Neuronal stem cell (in vitro differentiated cells): ENCODE measurements around the gene ZNF792.
A peak's percentile ranks its signal among the peaks of the same experiment; 100 is the strongest.

Source experiments
- DNase-seq: peaks from one replicate; pipeline ENCODE4 v3.0.0-alpha.2; 2013; ENCODE audit warnings: low spot score
- H2AFZ ChIP-seq: one replicate; pipeline ENCODE4 v1.6.1; 2013; ENCODE audit warnings: mild to moderate bottlenecking, low read length, inconsistent platforms
- H2AK5ac ChIP-seq: 2 replicates; pipeline ENCODE4 v1.6.1; 2013; ENCODE audit warnings: low read depth, mild to moderate bottlenecking, inconsistent platforms, low read length, moderate library complexity, mixed read lengths
- H2BK120ac ChIP-seq: 2 replicates; pipeline ENCODE4 v1.6.1; 2013; ENCODE audit warnings: low read depth, mild to moderate bottlenecking, inconsistent platforms, low read length, moderate library complexity, mixed read lengths
- H2BK12ac ChIP-seq: one replicate; pipeline ENCODE4 v1.6.1; 2013; ENCODE audit warnings: low read length, inconsistent platforms
- H2BK15ac ChIP-seq: 2 replicates; pipeline ENCODE4 v1.6.1; 2013; ENCODE audit warnings: mild to moderate bottlenecking, low read length, inconsistent platforms, mixed read lengths
- H2BK5ac ChIP-seq: one replicate; pipeline ENCODE4 v1.6.1; 2013; ENCODE audit warnings: inconsistent platforms, mild to moderate bottlenecking, low read length, moderate library complexity
- H3K14ac ChIP-seq: one replicate; pipeline ENCODE4 v1.6.1; 2013; ENCODE audit warnings: low read length, inconsistent platforms
- H3K18ac ChIP-seq: 2 replicates; pipeline ENCODE4 v1.6.1; 2013; ENCODE audit warnings: low read length, inconsistent platforms
- H3K23ac ChIP-seq: 2 replicates; pipeline ENCODE4 v1.6.1; 2013; ENCODE audit warnings: low read depth, mild to moderate bottlenecking, mixed read lengths, low read length, inconsistent platforms; ENCODE audit not compliant: poor library complexity
- H3K27ac ChIP-seq: replicated peaks from 3 replicates; pipeline ENCODE4 v1.5.1; 2013; ENCODE audit warnings: low read length, inconsistent platforms
- H3K27me3 ChIP-seq, 3 experiments: 2 replicates each; pipeline ENCODE4 v1.6.1; 2013; ENCODE audit warnings: low read length in 3 of 3, mild to moderate bottlenecking in 2 of 3, inconsistent platforms in 1 of 3, low read depth in 1 of 3, mixed read lengths in 1 of 3, moderate library complexity in 1 of 3; ENCODE audit not compliant: control insufficient read depth in 3 of 3, insufficient read depth in 3 of 3
- H3K36me3 ChIP-seq, 2 donors: replicated peaks in 1 of 2; 2 replicates each; pipeline ENCODE4 v1.6.1; 2013; ENCODE audit warnings: low read length in 2 of 2; ENCODE audit not compliant: control insufficient read depth in 2 of 2, insufficient read depth in 2 of 2
- H3K4ac ChIP-seq: 2 replicates; pipeline ENCODE4 v1.6.1; 2013; ENCODE audit warnings: inconsistent platforms, mild to moderate bottlenecking, low read length, moderate library complexity
- H3K4me1 ChIP-seq, 2 donors: 1 replicate in 1 of 2; 2 replicates in 1 of 2; pipeline ENCODE4 v1.6.1; 2013; ENCODE audit warnings: low read length in 2 of 2, low read depth in 1 of 2; ENCODE audit not compliant: control insufficient read depth in 2 of 2, insufficient read depth in 1 of 2
- H3K4me2 ChIP-seq: one replicate; pipeline ENCODE4 v1.6.1; 2013; ENCODE audit warnings: mild to moderate bottlenecking, low read length, inconsistent platforms; ENCODE audit not compliant: insufficient read depth, poor library complexity, severe bottlenecking
- H3K4me3 ChIP-seq, 2 donors: 2 replicates each; pipeline ENCODE4 v1.5.1; 2013; ENCODE audit warnings: low read length in 2 of 2, mild to moderate bottlenecking in 2 of 2, inconsistent platforms in 1 of 2, moderate library complexity in 1 of 2
- H3K79me1 ChIP-seq: one replicate; pipeline ENCODE4 v1.6.1; 2013; ENCODE audit warnings: low read depth, mild to moderate bottlenecking, inconsistent platforms, low read length, moderate library complexity
- H3K9ac ChIP-seq: one replicate; pipeline ENCODE4 v1.6.1; 2013; ENCODE audit warnings: mild to moderate bottlenecking, low read depth, low read length, inconsistent platforms; ENCODE audit not compliant: poor library complexity
- H3K9me3 ChIP-seq, 2 donors: replicated peaks in 1 of 2; 2 replicates each; pipeline versions ENCODE3 to v1.6.1; 2013; ENCODE audit warnings: low read length in 2 of 2, mild to moderate bottlenecking in 2 of 2, inconsistent platforms in 1 of 2, low read depth in 1 of 2, mixed read lengths in 1 of 2, moderate library complexity in 1 of 2; ENCODE audit not compliant: control insufficient read depth in 2 of 2, insufficient read depth in 1 of 2
- H4K8ac ChIP-seq: one replicate; pipeline ENCODE4 v1.6.1; 2013; ENCODE audit warnings: low read depth, mild to moderate bottlenecking, inconsistent platforms, low read length, moderate library complexity
- H4K91ac ChIP-seq: one replicate; pipeline ENCODE4 v1.6.1; 2013; ENCODE audit warnings: low read length, low read depth, mild to moderate bottlenecking, inconsistent platforms; ENCODE audit not compliant: poor library complexity
- WGBS, 2 donors: extraction: QIAGEN DNeasy Blood & Tissue Kit; methylation state at CpG; one replicate each; pipeline ENCODE4 v1.1.7; 2013; ENCODE audit warnings: missing lambda C conversion rate in 2 of 2, mixed read lengths in 1 of 2; ENCODE audit not compliant: insufficient read length in 2 of 2, insufficient replicate concordance in 1 of 2; ENCODE audit errors: extremely low coverage in 2 of 2; 5-methylcytosine and 5-hydroxymethylcytosine counted together

ZNF792 gene

DNA sequence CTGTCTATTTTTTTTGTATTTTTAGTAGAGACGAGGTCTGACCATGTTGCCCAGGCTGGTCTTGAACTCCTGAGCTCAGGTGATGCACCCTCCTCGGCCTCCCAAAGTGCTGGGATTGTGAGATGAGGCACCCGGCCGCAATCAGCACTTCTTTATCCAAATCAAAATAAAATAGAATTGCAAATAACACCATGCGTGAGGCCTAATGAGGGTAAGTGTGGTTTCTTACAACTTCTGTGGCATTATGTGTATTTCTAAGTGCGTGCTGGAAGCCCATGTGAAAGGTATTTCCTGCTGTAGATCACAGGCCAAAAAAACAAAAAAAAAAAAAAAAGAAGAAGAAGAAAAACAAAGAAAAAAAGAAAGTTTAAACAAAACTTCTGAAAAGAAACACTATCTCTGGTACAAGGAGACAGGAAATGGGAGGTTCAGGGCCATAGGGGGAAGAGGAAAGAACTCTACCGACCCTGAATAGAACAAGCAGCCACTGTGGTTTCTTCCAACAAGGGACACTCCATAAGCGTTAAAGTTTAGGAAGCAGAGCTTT, 33.1 kb upstream of the ZNF792 start:
- Histone ChIP-seq H2AFZ (peak overlapping the region; percentile 54), H3K4me1 (peaks cover 9 to 10% of the 10 kb centered on the region in 2 donors), H2BK5ac (no peak overlapping the region), H4K8ac (no peak overlapping the region), H3K4me3 (no peak overlapping the region), H3K4ac (no peak overlapping the region), H3K27ac (no peak overlapping the region), H2AK5ac (no peak overlapping the region), H3K9ac (no peak overlapping the region), H2BK12ac (no peak overlapping the region), H3K18ac (no peak overlapping the region), H2BK15ac (no peak overlapping the region), H4K91ac (no peak overlapping the region), H2BK120ac (no peak overlapping the region), H3K4me2 (no peak overlapping the region), H3K79me1 (peaks cover 1% of the 10 kb centered on the region), H3K27me3 (no peaks in the 10 kb centered on the region), H3K23ac (no peak overlapping the region), H3K14ac (no peak overlapping the region), H3K9me3 (peaks cover 0 to 4% of the 10 kb centered on the region in 2 donors), H3K36me3 (peaks cover 4 to 5% of the 10 kb centered on the region in 2 donors)
- WGBS, 2 donors: no CpG with 5 or more reads among the region's 8 CpGs
- no peak for DNase-seq

GRCh38 chr19:34995551-34995950, 31.5 kb upstream of the ZNF792 start:
- no CpG with 5 or more reads among the region's 8 CpGs for WGBS, 2 donors
- Histone ChIP-seq H3K4ac (no peak overlapping the region), H3K27ac (no peak overlapping the region), H3K14ac (no peak overlapping the region), H3K9ac (no peak overlapping the region), H3K23ac (no peak overlapping the region), H4K91ac (no peak overlapping the region), H2BK120ac (no peak overlapping the region), H2AK5ac (no peak overlapping the region), H2AFZ (no peak overlapping the region), H3K4me1 (peaks cover 6 to 9% of the 10 kb centered on the region in 2 donors), H3K79me1 (no peaks in the 10 kb centered on the region), H2BK5ac (peak overlapping the region; percentile 61), H3K36me3 (no peaks in the 10 kb centered on the region), H4K8ac (no peak overlapping the region), H3K4me3 (no peak overlapping the region), H2BK12ac (no peak overlapping the region), H2BK15ac (no peak overlapping the region), H3K4me2 (no peak overlapping the region), H3K27me3 (no peaks in the 10 kb centered on the region), H3K9me3 (peaks cover 0 to 4% of the 10 kb centered on the region in 2 donors), H3K18ac (no peak overlapping the region)
- no peak for DNase-seq

DNA sequence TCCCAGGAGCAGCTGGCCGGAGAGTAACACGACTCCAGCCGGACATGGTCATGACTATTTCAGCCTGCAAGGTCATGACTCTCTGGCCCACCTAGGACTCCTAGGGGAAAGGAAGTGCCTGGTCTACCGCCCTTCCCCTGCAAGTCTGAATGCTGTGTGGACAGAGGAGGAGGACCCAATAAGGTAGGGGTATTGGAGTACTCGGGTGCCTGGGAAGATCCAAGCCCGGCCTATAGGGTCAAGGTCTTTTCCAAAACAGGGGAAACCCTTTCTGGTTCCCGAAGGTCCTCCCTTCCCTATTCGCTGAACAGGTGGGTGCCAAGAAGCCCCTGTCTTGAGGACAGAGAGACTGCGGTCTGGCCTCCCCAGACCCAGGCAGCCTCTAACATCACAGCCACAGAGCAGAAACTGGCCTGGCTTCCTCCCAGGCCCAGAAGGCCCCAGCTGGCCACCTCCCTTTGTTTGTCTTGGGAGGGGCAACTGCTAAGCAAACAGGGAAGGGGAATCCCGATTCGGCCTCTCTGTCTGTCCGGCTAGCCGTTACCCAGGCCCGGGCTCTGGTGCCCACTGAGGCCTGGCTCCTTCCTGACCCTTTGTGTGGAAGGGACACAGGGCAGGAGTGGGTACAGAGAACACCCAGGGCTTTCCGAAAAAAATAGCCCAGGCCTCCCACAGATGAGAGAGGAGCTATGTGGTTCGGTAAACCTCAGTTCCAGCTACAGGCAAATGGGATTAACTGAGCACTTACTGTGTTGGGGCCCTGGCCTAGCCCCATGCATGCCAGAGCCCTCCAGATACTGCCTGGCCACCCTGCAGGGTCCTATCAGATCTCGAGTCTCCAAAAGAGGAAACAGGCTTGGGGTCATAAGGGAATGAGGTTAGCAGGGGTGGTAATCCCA, 30.9 kb upstream of the ZNF792 start:
- no peak overlapping the region for H2BK15ac ChIP-seq
- H3K36me3 ChIP-seq: no peaks in the 10 kb centered on the region

DNA sequence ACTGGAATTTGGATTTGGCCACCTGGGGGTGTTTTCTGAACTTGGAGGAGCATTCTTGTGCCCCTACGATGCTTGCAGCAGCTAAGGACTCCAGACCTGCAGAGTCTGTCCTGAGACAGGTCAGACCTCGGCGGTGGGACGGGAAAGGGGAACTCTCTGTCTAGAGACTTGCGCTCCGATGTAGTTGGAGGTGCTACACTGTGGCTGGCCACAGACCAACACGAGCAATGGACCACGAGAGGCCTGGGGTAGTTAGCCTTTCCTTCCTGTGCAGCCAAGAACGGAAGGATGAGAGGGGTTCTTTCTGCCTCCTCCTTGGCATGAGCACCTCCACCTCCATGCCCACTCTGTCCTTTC, 30.2 kb upstream of the ZNF792 start:
- Histone ChIP-seq H3K4ac (no peak overlapping the region), H3K4me1 (peaks cover 6 to 7% of the 10 kb centered on the region in 2 donors), H2BK120ac (no peak overlapping the region), H3K9me3 (peaks cover 0 to 4% of the 10 kb centered on the region in 2 donors), H3K27me3 (no peaks in the 10 kb centered on the region), H3K79me1 (no peaks in the 10 kb centered on the region), H3K4me3 (no peak overlapping the region), H2BK5ac (no peak overlapping the region), H4K8ac (no peak overlapping the region), H2AK5ac (no peak overlapping the region), H3K9ac (no peak overlapping the region), H2BK12ac (no peak overlapping the region), H2BK15ac (no peak overlapping the region), H4K91ac (no peak overlapping the region), H3K36me3 (no peaks in the 10 kb centered on the region), H3K23ac (peak overlapping the region; percentile 10), H3K18ac (no peak overlapping the region), H3K27ac (no peak overlapping the region), H3K14ac (no peak overlapping the region), H3K4me2 (no peak overlapping the region), H2AFZ (no peak overlapping the region)
- DNase-seq: no peak
- WGBS, 2 donors: no CpG with 5 or more reads among the region's 9 CpGs

More for the DNA sequence above, 30.9 kb upstream of the ZNF792 start:
- Histone ChIP-seq H2AFZ (no peak overlapping the region), H3K4ac (no peak overlapping the region), H3K4me1 (peaks cover 6 to 9% of the 10 kb centered on the region in 2 donors), H2BK12ac (no peak overlapping the region), H3K9ac (no peak overlapping the region), H3K4me3 (no peak overlapping the region), H3K27me3 (no peaks in the 10 kb centered on the region), H3K9me3 (peaks cover 0 to 4% of the 10 kb centered on the region in 2 donors), H3K23ac (peak overlapping the region; percentile 10), H2AK5ac (peak overlapping the region; percentile 19), H3K79me1 (no peaks in the 10 kb centered on the region), H3K27ac (no peak overlapping the region), H2BK120ac (no peak overlapping the region), H3K4me2 (no peak overlapping the region), H2BK5ac (peak overlapping the region; percentile 61), H4K91ac (no peak overlapping the region), H4K8ac (no peak overlapping the region), H3K18ac (no peak overlapping the region), H3K14ac (peak overlapping the region; percentile 40)
- no peak for DNase-seq
- no CpG with 5 or more reads among the region's 17 CpGs for WGBS, 2 donors
